ENCODE measurements around the gene ZNF264.

- TF ChIP-seq CTCF (IDR thresholded peaks at IDR 0.05) (no peak), POLR2A (IDR thresholded peaks at IDR 0.05) (no peak)
These were observed 1.7 kb downstream of the ZNF264 start for GRCh38 chr19:57192993-57193392.
